HG02938 (cell line): Measurements from ENCODE around the gene CNTN6.
A peak's percentile ranks its signal among the peaks of the same experiment; 100 is the strongest.

ENCODE experiments used
- ATAC-seq: cut with Tn5 transposase; IDR thresholded peaks from one replicate; pipeline ENCODE4 v1.9.1; 2021; ENCODE audit warnings: mild to moderate bottlenecking, moderate library complexity; ENCODE audit not compliant: unreplicated experiment

Gene CNTN6

DNA sequence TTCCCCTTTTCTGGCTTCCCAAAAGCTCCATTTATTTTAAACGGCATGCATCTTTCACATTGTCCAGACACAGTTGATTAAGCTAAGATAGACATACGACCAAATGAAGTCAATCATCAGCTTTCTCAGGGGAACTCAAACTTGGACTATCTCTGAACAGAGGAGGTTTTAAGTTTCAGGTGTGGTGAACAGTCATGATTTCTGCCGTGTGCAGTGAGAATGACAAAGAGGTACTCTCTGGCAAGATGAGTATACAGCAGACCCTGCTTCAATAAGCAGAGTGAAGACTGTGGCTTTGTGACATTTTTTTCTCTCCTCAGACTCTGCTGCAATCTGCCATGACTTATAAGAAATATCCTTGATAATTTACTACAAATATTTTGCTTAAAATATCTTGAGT, 307.7 kb downstream of the CNTN6 start:
- no peak for ATAC-seq

DNA sequence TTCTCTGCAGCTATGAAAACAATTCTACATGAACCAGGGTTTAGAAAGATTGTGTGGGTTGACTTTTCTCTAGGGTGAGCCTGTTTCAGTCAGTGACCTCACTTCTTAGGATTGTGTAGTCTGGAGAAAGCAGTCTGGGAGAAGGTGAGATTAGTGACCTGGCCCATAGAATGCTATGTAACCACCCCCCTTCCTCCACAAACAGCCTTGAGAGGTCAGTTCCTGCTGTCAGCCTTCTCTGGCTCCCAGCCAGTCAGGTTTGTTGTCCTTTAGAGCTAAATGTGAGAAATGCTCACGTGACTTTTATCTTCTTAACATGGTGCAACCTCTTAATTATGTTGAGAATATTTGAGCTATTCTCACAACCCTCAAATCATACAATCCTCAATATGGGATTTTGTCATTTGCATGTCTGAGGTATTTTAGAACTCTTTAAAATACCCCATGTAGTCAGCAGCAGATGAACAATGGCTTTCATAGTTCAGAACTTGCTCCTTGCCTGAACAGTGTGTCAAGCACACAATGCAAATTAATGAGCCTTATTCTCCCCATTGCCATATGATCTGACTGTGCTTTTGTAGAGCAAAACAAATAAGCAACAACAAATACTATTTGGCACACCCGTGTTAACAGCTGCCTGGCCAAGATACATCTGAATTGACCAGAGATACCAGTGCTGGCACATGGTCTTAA, 311.6 kb downstream of the CNTN6 start:
- no peak for ATAC-seq

GRCh38 chr3:1406250-1406649, 313.4 kb downstream of the CNTN6 start:
- no peak for ATAC-seq

DNA sequence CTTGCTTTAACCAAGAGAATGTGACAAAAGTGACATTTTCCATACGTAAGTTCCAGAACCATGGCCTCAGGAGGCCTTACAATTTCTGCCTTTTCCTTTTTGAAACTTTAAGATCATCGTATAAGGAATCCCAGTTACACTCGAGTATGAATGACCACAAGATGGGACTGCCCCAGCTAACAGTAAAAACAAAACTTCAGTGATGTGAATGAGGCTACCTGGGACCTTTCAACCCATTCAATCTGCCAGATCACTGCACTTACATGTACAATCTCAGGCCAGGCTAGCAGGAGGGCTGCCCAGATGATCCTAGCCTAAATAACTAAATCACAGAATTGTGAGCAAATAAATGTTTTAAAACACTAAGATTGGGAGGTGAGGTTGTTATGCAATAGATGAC, 328.8 kb downstream of the CNTN6 start:
- ATAC-seq = no peak

DNA sequence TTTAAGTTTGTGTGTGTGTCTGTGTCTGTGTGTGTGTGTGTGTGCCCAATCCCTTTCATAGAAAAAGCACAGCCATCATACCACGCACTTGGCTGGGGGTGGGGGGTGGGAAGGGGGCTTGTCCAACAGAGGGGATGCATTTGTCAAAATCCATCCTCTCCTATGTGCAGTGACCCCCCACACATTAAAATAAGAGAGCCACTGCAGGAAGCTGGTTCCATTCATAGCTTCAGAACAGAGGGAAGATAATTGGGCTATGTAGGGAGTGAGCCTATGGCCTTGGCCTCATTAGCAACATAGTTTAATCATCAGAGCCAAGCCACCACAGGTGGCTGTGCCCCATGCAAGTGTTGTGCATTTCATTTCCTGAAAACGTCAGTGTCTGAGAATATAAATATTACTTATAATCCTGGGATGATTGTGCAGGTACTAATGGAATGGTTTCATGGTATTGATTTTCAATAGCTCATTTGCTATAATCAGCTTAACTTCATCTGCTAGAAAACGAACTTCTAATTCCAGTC, 330.8 kb downstream of the CNTN6 start:
- no peak for ATAC-seq

- no peak for ATAC-seq
These were observed 346.6 kb downstream of the CNTN6 start for GRCh38 chr3:1439395-1439794.

- ATAC-seq = peak; percentile 81
These were observed 349.4 kb downstream of the CNTN6 start for GRCh38 chr3:1442271-1442670.

- ATAC-seq = no peak
These were observed 351.4 kb downstream of the CNTN6 start for GRCh38 chr3:1444195-1444594.

GRCh38 chr3:1446531-1446930, 353.7 kb downstream of the CNTN6 start:
- ATAC-seq = no peak

DNA sequence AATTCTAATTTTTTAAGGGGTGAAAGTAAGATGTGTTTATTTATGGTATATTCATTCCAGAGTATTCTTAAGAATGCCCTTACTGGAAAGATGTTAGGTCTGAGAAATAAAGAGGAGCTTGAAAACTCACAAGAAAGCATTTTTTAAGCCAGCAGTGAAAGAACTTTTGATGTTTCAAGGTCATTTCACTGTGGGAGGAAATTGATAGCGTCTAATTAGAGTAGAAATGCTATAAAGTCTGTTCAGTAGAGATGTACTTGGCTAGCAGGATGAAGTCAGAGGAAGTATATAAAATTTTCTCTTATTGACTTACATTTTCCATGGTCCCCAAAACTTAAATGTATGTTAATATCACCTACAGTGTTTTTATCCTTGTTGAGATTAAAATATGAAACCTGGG, 354.6 kb downstream of the CNTN6 start:
- no peak for ATAC-seq

DNA sequence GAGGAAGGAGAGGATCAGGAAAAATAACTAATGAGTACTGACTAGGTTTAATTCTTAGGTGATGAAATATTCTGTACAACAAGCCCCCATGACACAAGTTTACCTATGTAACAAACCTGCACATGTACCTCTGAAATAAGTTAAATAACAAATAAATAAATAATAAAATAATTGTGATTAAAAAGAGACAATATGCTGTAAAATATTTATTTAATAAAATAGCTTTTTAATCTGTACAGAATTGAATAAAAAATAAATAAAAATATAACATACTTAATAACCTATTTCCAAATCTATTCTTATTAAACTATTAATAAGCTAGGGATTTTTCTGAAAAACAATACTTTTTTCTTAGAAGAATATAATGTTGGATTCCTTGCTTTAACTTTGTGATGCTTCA, 355.6 kb downstream of the CNTN6 start:
- ATAC-seq = no peak
